HG03060 (cell line): Measurements from ENCODE around the gene TMEM170B.
"Not testable (repeated sequence)": the region's sequence is repeated elsewhere in the genome, so short reads cannot be mapped to it uniquely, and the experiment has no call there.

Experiments used
- ATAC-seq: cut with Tn5 transposase; IDR thresholded peaks from one replicate; pipeline ENCODE4 v1.9.1; 2021; ENCODE audit warnings: low read depth, moderate number of reproducible peaks; ENCODE audit not compliant: unreplicated experiment

TMEM170B gene

DNA sequence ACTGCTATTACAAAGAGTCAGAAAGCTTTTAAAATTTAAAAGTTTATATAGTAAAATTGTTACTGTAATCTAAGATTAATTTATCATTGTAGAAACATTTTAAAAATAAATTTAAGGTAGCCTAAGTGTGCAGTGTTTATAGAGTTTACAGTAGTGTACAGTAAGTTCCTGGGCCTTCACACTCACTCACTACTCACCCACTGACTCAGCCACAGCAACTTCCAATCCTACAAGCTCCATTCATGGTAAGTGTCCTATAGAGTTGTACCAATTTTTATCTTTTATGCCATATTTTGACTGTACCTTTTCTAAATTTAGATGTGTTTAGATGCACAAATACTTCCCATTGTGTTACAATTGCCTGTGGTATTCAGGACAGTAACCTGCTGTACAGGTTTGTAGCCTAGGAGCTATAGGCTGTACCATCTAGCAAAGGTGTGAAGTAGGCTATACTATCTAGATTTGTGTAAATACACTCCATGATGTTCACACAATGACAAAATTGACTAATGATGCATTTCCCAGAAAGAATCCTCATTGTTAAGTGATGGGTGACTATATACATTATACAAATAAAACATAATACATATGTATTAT, 10.2 kb upstream of the TMEM170B start:
- ATAC-seq: no peak

- no peak for ATAC-seq
These were observed 8.6 kb upstream of the TMEM170B start for GRCh38 chr6:11528996-11529395.

DNA sequence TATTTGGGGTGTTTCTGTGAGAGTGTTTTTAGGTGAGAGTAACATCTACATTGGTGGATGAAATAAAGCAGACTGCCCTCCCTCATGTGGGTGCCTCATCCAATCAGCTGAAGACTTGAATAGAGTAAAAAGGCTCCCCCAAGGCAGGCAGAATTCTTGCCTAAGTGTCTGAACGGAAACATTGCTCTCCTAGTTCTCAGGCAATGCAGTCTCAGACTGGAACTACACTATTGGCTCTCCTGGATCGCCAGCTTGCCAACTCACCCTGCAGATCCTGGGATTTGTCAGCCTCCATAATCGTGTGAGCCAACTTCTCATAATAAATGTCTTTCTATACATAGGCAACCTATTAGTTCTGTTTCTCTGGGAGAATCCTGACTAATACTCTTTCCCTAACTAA, 5.5 kb upstream of the TMEM170B start:
- ATAC-seq: no peak

- ATAC-seq: no peak
These were observed 3.0 kb upstream of the TMEM170B start for GRCh38 chr6:11534561-11534960.

DNA sequence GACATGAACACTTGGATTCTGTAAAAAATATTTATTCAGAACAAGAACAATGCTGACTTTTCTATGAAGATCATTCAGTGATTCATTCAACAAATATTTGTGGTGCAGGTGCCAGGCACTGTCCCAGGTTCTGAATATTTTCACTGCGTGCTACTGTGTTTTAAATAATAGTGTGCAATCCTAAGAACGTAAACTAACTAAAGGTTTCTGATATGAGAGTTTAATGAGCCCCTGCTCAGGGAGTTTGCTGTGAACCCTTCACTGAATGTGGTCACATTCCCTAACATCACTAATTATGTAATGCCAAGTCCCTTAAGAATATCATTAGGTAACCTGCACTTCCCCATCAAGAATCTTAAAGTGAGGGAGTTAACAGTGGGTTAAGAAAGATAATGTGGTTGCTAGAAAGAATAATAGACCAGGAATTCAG, 1.7 kb upstream of the TMEM170B start:
- ATAC-seq: no peak

DNA sequence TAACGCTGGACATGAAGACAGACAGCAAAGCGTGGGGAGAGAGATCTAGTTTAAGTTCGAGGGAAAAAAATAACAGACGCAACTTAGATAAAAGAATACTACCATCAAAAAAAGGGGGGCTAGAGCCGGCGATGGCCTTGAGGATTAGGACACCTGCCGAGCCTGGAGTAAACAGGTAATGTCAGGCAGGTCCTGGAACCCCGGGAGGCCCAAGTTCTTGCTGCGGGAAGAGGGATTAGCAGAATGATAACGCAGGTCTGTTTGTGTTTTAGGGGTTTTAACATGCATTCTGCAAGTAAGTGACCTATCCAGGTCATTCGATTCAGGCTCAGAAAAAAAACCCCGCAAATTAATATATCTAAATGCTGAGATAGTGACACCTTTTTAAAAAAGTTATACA, 754 bp upstream of the TMEM170B start:
- no peak for ATAC-seq

GRCh38 chr6:11538052-11538818, 686 bp downstream of the TMEM170B start:
- no peak for ATAC-seq

GRCh38 chr6:11538819-11539468, 1.4 kb downstream of the TMEM170B start:
- no peak for ATAC-seq

- ATAC-seq: no peak
These were observed 5.3 kb downstream of the TMEM170B start for GRCh38 chr6:11542863-11543262.

GRCh38 chr6:11543919-11544518, 6.5 kb downstream of the TMEM170B start:
- ATAC-seq: no peak

- ATAC-seq: not testable (repeated sequence)
These were observed 10.3 kb downstream of the TMEM170B start for GRCh38 chr6:11547846-11548245.

DNA sequence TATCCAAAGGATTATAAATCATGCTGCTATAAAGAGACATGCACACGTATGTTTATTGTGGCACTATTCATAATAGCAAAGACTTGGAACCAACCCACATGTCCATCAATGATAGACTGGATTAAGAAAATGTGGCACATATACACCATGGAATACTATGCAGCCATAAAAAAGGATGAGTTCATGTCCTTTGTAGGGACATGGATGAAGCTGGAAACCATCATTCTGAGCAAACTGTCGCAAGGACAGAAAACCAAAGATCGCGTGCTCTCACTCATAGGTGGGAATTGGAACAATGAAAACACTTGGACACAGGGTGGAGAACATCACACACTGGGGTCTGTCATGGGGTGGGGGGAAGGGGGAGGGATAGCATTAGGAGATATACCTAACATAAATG, 11.0 kb downstream of the TMEM170B start:
- ATAC-seq: not testable (repeated sequence)

- ATAC-seq: no peak
These were observed 13.5 kb downstream of the TMEM170B start for GRCh38 chr6:11551053-11551452.

- ATAC-seq: no peak
These were observed 14.9 kb downstream of the TMEM170B start for GRCh38 chr6:11552442-11552841.

GRCh38 chr6:11553824-11554223, 16.3 kb downstream of the TMEM170B start:
- ATAC-seq: no peak

DNA sequence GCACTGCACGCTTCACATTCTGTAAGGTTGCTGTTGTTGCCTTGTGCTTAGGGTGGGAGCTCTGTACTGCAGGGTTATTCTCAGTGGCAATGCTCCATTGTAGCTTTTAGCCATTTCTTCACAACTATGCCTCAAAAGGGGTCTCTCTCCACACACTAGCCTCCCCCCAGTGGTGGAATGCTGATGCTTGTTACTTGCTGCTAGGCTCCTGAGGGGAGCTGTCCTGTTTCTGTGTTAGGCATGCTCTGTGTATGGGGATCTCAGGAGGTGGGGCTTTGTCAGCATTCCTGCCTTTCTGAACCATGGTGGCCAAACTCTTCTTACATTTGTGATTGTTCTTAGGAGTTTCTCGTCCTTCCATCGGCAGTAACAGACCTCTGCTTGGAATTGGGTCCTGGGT, 18.8 kb downstream of the TMEM170B start:
- ATAC-seq: no peak

DNA sequence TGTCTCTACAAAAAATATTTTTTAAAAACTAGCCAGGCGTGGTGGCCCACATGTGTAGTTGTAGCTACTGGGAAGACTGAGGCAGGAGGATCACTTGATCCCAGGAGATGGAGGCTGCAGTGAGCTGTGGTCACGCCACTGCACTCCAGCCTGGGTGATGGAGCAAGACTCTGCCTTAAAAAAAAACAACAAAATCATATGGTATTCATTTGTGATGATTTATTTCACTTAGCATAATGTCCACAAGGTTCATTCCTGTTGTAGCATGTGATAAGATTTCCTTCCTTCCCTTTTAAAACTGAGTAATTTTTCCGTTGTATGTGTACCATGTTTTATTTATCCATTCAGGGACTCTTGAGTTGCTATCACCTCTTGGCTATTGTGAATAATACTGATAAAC, 26.2 kb downstream of the TMEM170B start:
- no peak for ATAC-seq

GRCh38 chr6:11566609-11567008, 29.1 kb downstream of the TMEM170B start:
- ATAC-seq: no peak

DNA sequence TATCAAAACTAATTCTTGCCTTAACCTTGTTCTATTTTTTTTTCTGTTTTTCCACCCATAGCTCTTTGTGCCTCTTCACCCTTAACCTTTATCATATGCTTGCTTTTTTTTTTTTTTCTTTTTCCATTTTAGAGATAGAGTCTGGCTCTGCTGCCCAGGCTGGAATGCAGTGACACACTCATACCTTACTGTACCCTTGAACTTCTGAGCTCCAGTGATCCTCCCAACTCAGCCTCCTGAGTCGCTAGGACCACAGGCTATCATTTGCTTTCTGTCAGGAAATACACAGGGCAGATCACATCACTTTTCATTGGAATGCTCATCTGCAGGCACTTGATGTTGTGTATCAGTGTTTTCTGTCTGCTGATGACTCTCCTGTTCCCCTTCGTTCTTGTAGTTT, 33.5 kb downstream of the TMEM170B start:
- ATAC-seq: no peak

- ATAC-seq: peak; percentile 71
These were observed 38.0 kb downstream of the TMEM170B start for GRCh38 chr6:11575408-11576033.
